Measurements from ENCODE around the gene HBEGF. TPM values are rescaled to one million over a fixed set of nuclear protein-coding genes. Genes with fewer than 3 reads are reported as not detected.
"Not testable (repeated sequence)": the region's sequence is repeated elsewhere in the genome, so short reads cannot be mapped to it uniquely, and the experiment has no call there.

HBEGF gene
- total RNA-seq, 2 experiments from 2014 or later = 4.7 to 20.2 TPM

DNA sequence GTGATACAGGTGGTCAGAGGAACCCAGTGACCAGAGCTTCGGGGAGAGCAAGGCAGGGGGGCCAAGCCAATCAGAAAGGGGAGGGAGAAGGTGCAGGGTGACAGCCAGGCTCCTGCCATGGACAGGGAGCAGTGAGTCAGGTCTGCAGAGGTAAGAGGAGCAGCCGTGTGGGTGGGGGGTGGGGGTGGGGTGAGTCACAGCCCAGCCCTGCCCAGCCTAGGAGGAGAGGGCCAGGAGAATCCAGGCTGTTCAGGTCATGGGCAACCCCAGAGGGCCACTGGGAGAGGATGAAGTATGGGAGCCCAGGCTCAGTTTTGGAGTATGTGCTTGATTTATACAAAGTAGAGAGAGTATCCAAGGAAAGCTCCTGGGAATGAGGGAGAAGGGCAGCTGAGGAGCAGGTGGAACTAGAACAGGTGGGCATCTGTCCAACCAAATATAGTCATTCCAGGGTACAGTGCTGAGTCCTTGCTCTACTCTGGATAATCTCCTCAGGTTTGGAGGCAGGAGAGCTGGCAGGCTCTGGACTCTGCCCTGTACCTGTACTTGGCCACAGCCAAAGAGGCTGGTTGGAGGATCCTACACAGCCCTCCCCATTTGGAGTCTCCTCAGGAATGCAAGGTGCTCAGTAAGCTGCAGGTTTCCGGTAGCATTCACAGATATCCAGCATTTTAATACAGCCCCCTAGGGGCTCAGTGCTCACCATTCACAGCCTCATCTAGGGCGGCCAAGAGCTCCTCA is 1.6 kb downstream of the HBEGF start:
- Histone ChIP-seq H3K4me1 (ENCODE audit: insufficient read depth, low read length, poor library complexity, severe bottlenecking) (peaks cover 81% of the 10 kb centered on the region), H3K27ac (ENCODE audit: low read depth, low read length, poor library complexity, severe bottlenecking) (no peak overlapping the region), H3K4me2 (ENCODE audit: low read length) (peak overlapping the region; percentile 79; the same call in 1 of the 2 replicates), H3K36me3 (ENCODE audit: insufficient read depth, low read length) (peaks cover 3% of the 10 kb centered on the region; the same call in 1 of the 2 replicates), H4K20me1 (ENCODE audit: insufficient read depth, low read length) (no peaks in the 10 kb centered on the region), H3K9me2 (ENCODE audit: insufficient read depth, low read length) (no peaks in the 10 kb centered on the region), H2AFZ (ENCODE audit: low read length) (no peak overlapping the region), H3K9me3 (ENCODE audit: low read length) (no peaks in the 10 kb centered on the region), H3K79me2 (ENCODE audit: insufficient read depth, low read depth, low read length) (no peaks in the 10 kb centered on the region), H3K4me3 (ENCODE audit: low read depth, low read length, poor library complexity, severe bottlenecking) (peak overlapping the region; percentile 69)
- ChIA-PET POLR2A (interaction anchor here (0.5 to 4.2 kb wide), 25 partner anchors 10 to 1186 kb away, joined by 3 to 58 read pairs (median 4); partner anchors contain the start of genes PFDN1 and SLC4A9), CTCF (ENCODE audit: unreplicated experiment) (interaction anchor here (0.6 to 4.5 kb wide), 5 partner anchors 8 to 100 kb away, joined by 3 to 99 read pairs (median 8); no protein-coding TSS in a partner anchor)
- TF ChIP-seq CTCF (conservative IDR thresholded peaks at IDR 0.05; ENCODE audit: low read length) = peak; percentile 33; the same call in 1 of the 2 replicates
- TF ChIP-seq EZH2phosphoT487 (IDR thresholded peaks at IDR 0.05; ENCODE audit: borderline replicate concordance, low read depth, low read length) = no peak
- BruUV-seq (replicated peaks) = no TSS peak
- intact Hi-C loops (cut with micrococcal nuclease; ENCODE audit: unreplicated experiment) = loop anchor here (5.0 kb wide), 2 partner anchors 63 to 238 kb away; no protein-coding TSS in a partner anchor
- DNase-seq (ENCODE audit: low spot score) = peak; percentile 40

GRCh38 chr5:140343849-140344248 is 2.6 kb downstream of the HBEGF start:
- Histone ChIP-seq H3K4me2 (ENCODE audit: low read length) (peak overlapping the region; percentile 79; the same call in 1 of the 2 replicates), H3K4me1 (ENCODE audit: insufficient read depth, low read length, poor library complexity, severe bottlenecking) (peaks cover 75% of the 10 kb centered on the region)
- H3K36me3 ChIP-seq (ENCODE audit: insufficient read depth, low read length); H3K27ac ChIP-seq (ENCODE audit: low read depth, low read length, poor library complexity, severe bottlenecking); H4K20me1 ChIP-seq (ENCODE audit: insufficient read depth, low read length); H3K9me2 ChIP-seq (ENCODE audit: insufficient read depth, low read length); H2AFZ ChIP-seq (ENCODE audit: low read length); H3K9me3 ChIP-seq (ENCODE audit: low read length); DNase-seq (ENCODE audit: low spot score); H3K79me2 ChIP-seq (ENCODE audit: insufficient read depth, low read depth, low read length); intact Hi-C loops (cut with micrococcal nuclease; ENCODE audit: unreplicated experiment); H3K4me3 ChIP-seq (ENCODE audit: low read depth, low read length, poor library complexity, severe bottlenecking): not testable (repeated sequence)
- ChIA-PET CTCF (ENCODE audit: unreplicated experiment) (interaction anchor here (1.0 to 4.2 kb wide), 2 partner anchors 11 to 76 kb away, joined by 3 to 31 read pairs; no protein-coding TSS in a partner anchor), POLR2A (interaction anchor here (0.6 to 4.2 kb wide), 14 partner anchors 14 to 145 kb away, joined by 3 to 25 read pairs (median 4); partner anchors contain the start of genes PFDN1 and SLC4A9)
- BruUV-seq (replicated peaks) = TSS peak; percentile 45

DNA sequence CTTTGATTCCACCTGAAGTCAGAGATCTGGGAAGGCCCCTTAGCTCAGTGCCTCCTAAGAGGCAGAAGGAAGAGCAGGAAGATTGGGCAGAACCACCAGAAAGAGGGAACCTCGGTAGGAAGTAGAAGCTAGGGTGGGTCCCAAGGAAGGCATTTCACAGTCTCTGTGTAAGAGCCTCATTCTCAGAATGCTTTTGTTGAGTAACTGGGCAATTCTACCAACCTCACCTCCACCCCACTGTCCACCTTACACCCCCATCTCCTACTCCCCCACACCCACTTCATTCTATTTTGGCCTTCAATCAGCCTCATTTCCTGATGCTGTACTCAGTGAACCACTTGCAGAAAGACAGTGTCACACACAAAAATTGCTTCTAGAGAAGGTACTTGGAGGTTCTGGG is 3.5 kb downstream of the HBEGF start:
- TF ChIP-seq EZH2phosphoT487 (IDR thresholded peaks at IDR 0.05; ENCODE audit: borderline replicate concordance, low read depth, low read length) (no peak), CTCF (conservative IDR thresholded peaks at IDR 0.05; ENCODE audit: low read length) (no peak)
- H3K4me2 ChIP-seq (ENCODE audit: low read length) = peak overlapping the region; percentile 61
- H3K27ac ChIP-seq (ENCODE audit: low read depth, low read length, poor library complexity, severe bottlenecking) = peak overlapping the region; percentile 50
- ChIA-PET POLR2A (interaction anchor here (0.6 to 4.2 kb wide), 7 partner anchors 15 to 1389 kb away, joined by 3 to 25 read pairs (median 4); partner anchors contain the start of gene PFDN1), CTCF (ENCODE audit: unreplicated experiment) (interaction anchor here (1.4 to 4.2 kb wide), 2 partner anchors 9 to 75 kb away, joined by 4 to 31 read pairs; no protein-coding TSS in a partner anchor)
- DNase-seq (ENCODE audit: low spot score) = peak; percentile 34
- no TSS peak for BruUV-seq (replicated peaks)
- H2AFZ ChIP-seq (ENCODE audit: low read length) = peak overlapping the region; percentile 89
- no peaks in the 10 kb centered on the region for H3K9me3 ChIP-seq (ENCODE audit: low read length)
- H3K4me3 ChIP-seq (ENCODE audit: low read depth, low read length, poor library complexity, severe bottlenecking) = peak overlapping the region; percentile 16
- H4K20me1 ChIP-seq (ENCODE audit: insufficient read depth, low read length) = no peaks in the 10 kb centered on the region
- intact Hi-C loops (cut with micrococcal nuclease; ENCODE audit: unreplicated experiment) = no loop called here
- H3K4me1 ChIP-seq (ENCODE audit: insufficient read depth, low read length, poor library complexity, severe bottlenecking) = peaks cover 65% of the 10 kb centered on the region
- H3K9me2 ChIP-seq (ENCODE audit: insufficient read depth, low read length) = no peaks in the 10 kb centered on the region
- no peaks in the 10 kb centered on the region for H3K79me2 ChIP-seq (ENCODE audit: insufficient read depth, low read depth, low read length)
- peaks cover 3% of the 10 kb centered on the region; the same call in 1 of the 2 replicates for H3K36me3 ChIP-seq (ENCODE audit: insufficient read depth, low read length)
